NB4 (cell line): ENCODE measurements around the gene CFAP46.

Experiments used
- DNase-seq: peaks from one replicate; pipeline ENCODE4 v3.0.0; 2010; ENCODE audit warnings: low read depth
- H3K4me3 ChIP-seq: one replicate; pipeline ENCODE4 v1.5.1; 2011; ENCODE audit warnings: mild to moderate bottlenecking, low read depth, low read length, moderate library complexity
- MAX ChIP-seq: IDR thresholded peaks from 2 replicates; pipeline ENCODE4 v1.6.1; 2011; ENCODE audit warnings: low read depth, low read length
- MYC ChIP-seq: IDR thresholded peaks from 2 replicates; pipeline ENCODE4 v1.6.1; 2011; ENCODE audit warnings: low read depth, low read length
- POLR2A ChIP-seq: IDR thresholded peaks from 2 replicates; pipeline ENCODE4 v1.6.1; 2011; ENCODE audit warnings: mild to moderate bottlenecking; ENCODE audit not compliant: insufficient read length; ENCODE audit errors: extremely low read depth
- TF ChIP-seq, protein P1 (sequence below): IDR thresholded peaks from one replicate; pipeline ENCODE4 v1.5.1; 2012; ENCODE audit warnings: low read depth, low read length

CFAP46 gene

DNA sequence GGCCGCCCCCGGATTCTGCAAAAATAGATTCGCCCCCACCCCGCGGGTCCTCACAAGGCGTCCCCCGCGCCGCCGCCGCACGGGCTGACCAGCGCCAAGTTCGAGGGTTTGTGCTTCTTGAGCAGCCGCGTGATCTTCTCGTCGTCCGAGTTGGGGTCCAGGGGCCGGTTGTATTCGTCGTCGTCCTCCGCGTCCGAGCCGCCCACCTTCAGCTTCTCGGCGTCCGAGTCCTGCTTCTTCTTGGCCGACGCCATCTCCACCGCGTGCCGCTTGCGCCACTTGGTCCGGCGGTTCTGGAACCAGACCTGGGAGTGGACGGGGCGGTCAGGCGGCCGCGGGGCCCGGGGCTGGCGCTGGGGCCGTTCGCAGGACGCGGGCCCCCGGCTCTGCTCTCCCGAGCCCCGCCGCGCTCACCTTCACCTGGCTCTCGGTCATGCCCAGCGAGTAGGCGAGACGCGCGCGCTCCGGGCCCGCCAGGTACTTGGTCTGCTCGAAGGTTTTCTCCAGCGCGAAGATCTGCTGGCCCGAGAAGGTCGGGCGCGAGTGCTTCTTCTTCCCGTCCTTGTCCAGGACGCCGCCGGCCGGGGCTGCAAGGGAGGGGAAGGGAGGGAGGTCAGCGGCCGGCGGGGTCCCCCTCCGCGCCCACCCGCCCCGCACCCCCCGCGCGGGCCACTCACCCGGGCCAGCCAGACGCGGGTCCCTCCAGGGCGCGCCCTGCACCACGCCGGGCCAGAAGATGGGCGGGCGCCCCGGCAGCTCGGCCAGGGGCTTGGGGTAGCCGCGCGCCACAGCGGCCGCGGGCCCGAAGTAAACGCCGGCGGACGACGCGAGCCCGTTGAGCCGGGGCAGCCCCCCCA is 157.3 kb downstream of the CFAP46 start:
- no peak overlapping the region for H3K4me3 ChIP-seq
- no peak for TF ChIP-seq POLR2A
- no peak for TF ChIP-seq MAX
- TF ChIP-seq MYC: no peak
- TF ChIP-seq, protein P1, sequence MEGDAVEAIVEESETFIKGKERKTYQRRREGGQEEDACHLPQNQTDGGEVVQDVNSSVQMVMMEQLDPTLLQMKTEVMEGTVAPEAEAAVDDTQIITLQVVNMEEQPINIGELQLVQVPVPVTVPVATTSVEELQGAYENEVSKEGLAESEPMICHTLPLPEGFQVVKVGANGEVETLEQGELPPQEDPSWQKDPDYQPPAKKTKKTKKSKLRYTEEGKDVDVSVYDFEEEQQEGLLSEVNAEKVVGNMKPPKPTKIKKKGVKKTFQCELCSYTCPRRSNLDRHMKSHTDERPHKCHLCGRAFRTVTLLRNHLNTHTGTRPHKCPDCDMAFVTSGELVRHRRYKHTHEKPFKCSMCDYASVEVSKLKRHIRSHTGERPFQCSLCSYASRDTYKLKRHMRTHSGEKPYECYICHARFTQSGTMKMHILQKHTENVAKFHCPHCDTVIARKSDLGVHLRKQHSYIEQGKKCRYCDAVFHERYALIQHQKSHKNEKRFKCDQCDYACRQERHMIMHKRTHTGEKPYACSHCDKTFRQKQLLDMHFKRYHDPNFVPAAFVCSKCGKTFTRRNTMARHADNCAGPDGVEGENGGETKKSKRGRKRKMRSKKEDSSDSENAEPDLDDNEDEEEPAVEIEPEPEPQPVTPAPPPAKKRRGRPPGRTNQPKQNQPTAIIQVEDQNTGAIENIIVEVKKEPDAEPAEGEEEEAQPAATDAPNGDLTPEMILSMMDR: no peak
- no peak for DNase-seq

- H3K4me3 ChIP-seq: no peak overlapping the region
- no peak for DNase-seq
- TF ChIP-seq MYC: no peak
Observed at GRCh38 chr10:132783940-132784865, 158.2 kb downstream of the CFAP46 start.

DNA sequence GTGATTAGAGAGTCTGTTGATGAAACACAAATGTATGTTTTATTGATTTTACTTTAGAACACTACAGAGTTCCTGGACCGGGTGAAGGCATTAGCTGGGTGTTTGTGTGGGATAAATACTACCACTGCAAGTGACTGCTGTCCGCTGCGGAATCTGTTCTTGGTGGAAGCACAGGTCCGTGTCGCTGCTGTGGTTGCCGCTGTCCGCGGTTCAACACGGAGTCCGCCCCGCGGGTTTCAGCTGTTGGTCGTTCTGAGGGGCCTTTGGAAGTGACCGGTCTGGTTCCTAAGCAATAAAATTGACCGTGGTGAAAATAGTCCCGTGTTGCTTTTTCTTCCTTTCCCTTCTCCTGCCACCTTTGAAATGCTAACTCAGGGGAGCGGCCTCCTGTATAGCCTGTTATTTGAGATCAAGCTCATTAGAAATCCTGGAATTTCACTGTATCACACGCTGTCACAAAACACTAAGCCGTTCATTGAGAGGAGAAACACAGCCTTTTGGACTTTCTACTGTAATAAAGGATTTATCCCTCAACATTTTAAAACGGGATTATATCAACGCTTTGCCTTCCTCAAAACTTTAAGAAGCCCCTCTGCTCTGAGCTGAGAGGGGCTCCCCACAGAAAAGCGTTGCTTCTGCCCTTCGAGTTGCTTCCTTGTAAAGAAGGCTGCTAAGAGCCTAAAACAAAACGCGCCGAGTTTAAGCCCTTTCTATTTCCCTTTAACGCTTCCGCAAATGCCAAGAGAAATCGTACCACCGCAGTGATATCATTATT is 159.0 kb downstream of the CFAP46 start:
- TF ChIP-seq MAX (no peak), MYC (no peak), POLR2A (no peak)
- TF ChIP-seq, protein P1: no peak
- H3K4me3 ChIP-seq: no peak overlapping the region
- no peak for DNase-seq

- no peak overlapping the region for H3K4me3 ChIP-seq
- DNase-seq: no peak
- TF ChIP-seq POLR2A: no peak
Observed at GRCh38 chr10:132781556-132781955, 160.8 kb downstream of the CFAP46 start.

DNA sequence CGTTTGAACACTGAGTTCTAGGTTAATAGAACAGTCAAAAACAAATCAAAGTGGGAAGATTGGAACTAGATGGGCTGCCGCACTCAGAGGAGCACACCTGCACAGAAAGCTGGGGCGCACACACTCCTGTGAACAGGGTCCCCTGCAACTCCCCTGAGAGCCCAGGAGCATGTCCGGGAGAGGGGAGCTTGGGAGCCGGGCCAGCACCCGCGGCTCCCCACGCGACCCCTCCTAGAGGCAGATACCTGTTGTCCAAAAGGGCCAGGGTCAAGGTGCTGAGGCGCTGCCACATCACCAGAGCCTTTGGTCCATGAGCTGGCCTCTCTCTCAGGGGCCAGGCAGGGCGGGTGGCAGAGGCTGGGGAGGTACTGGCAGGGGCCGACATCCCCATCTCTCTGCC is 162.0 kb downstream of the CFAP46 start:
- no peak for DNase-seq
- TF ChIP-seq MYC (no peak), POLR2A (no peak), MAX (no peak)
- TF ChIP-seq, protein P1: no peak
- no peak overlapping the region for H3K4me3 ChIP-seq

DNA sequence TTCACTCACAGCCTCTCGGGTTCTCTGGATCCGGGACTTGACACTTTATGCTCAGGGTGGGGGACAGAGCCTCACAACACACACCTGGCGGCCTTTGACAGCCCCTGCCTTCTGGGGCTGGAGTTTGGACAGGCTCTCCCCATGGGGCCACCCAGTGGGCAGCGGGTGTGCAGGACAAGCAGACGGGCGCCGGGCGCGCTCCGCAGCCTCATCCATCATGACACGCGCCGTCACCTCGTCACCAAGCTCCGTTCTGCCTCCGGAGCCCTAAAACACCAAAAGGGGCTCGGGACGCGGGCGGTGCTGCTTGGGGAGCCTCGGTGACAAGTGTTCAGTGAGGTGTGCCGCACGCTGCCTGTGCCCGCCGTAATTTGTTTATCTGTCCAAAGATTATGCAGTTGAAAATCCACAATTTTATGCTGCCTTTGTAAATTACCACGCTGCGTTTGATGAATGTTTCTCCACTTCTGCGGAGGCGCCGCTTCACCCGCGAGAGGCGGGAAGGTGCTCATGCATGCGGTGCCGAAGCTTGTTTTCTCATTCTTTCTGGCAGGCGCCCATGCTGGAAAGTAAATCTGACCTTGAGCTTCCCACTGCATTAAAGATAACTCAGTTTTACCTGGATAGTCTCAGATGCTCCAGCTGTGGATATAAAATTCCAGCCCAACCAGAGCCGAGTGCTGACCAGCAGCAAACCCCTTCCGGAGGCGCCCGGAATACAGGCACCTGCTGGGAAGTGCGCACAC is 162.6 kb downstream of the CFAP46 start:
- no peak overlapping the region for H3K4me3 ChIP-seq
- no peak for DNase-seq
- TF ChIP-seq MYC: no peak

DNA sequence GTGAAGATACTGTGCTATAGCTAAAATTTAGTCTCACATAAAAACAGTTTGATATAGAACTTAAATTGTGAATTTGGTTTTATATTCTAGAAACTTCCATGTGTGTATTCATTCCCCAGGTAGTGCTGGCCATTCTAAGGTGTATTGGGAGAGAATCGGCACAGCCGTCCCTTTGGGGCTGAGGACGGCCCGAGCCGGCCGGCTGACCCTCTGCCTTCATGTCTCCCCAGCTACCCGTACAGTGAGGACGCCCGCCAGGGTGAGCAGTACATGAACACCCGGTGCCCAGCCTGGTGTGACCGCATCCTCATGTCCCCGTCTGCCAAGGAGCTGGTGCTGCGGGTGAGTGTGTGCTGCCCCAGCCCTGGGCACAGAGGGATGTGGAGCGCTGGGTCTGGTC is 164.9 kb downstream of the CFAP46 start:
- H3K4me3 ChIP-seq: no peak overlapping the region
- DNase-seq: no peak
- TF ChIP-seq POLR2A: no peak
- TF ChIP-seq, protein P1: no peak
- TF ChIP-seq MYC: no peak
- TF ChIP-seq MAX: no peak
